Stimulated activated CD4-positive, alpha-beta T cell treated with anti-CD3 and anti-CD28 coated beads, Interleukin-12 subunit alpha, Interleukin-12 subunit beta, amount 100 ng/mL, for 24 hours (primary cell): ENCODE measurements around the gene ARHGAP8.

Experiments used
- DNase-seq, 2 experiments: peaks; one replicate each; pipeline ENCODE4 v3.0.0-alpha.2; 2020; ENCODE audit warnings: low read depth in 2 of 2

ARHGAP8 gene

DNA sequence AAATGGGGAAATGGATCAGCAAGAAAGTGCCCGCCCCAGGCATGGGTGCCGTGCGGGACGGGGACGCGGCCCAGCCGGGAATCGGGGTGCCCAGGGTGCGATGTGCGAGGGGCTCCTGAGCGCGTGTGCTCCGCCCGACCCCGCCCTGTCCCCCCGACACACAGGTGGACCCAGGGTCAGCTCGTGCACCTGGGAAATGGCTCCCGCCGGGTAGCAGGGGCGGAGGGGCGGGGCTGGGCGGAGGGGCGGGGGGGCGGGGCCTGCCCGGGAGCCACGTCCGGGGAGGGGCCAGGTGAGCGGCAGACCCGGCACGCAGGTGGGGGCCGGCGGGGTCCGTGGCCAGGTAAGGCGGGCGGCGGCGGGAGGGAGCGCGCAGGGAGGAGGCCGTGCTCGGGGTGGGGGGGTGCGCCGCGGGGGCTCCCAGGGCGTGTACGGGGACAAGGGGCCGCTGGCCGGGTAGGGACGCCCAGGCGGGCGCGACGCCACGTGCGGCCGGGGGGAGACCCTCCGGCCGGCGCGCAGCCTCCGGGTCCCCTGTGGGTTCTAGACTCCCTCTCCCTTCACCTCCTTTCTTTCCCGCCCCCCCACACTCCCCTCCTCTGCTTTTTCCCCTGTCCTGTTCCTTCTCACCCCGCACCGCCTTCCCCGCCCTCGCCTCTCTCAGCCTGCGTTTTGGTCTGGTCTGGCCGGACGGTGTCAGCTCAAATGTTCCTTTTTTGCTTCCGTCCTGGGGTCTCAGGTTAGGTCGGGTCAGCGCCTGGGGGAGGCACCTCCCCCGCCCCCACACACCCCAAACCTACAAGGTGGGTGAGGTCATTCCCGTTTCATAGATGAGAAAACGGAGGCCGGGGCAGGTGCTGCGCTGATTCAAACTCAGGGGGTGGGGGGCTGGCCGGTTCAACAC, at the start of gene ARHGAP8:
ARHGAP8 (plus strand) TSS at position 291 of the 904 bp plus-strand sequence. CDS start 33,953 bp downstream, outside the sequence.
- DNase-seq: no peak

GRCh38 chr22:44703255-44703870, 49.0 kb upstream of the ARHGAP8 start:
- DNase-seq: no peak

- no peak for DNase-seq
These were observed 48.0 kb upstream of the ARHGAP8 start for GRCh38 chr22:44704159-44705021.

- DNase-seq: no peak
These were observed 47.4 kb upstream of the ARHGAP8 start for GRCh38 chr22:44705022-44705297.

DNA sequence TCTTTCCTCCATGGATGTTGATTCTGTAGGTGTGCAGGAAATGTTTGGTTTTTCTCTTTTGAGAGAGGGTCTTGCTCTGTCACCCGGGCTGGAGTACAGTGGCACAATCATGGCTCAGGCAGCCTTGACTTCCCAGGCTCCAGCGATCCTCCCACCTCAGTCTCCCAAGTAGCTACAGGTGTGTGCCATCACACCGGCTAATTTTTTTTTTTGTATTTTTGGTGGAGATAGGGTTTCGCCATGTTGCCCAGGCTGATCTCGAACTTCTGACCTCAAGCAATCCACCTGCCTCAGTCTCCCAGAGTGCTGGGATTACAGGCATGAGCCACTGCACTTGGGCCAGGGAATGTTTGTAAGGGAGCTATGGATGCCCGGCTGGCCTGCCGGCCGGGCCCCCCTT, 45.9 kb upstream of the ARHGAP8 start:
- DNase-seq: no peak

GRCh38 chr22:44707178-44707577, 45.2 kb upstream of the ARHGAP8 start:
- DNase-seq: no peak

DNA sequence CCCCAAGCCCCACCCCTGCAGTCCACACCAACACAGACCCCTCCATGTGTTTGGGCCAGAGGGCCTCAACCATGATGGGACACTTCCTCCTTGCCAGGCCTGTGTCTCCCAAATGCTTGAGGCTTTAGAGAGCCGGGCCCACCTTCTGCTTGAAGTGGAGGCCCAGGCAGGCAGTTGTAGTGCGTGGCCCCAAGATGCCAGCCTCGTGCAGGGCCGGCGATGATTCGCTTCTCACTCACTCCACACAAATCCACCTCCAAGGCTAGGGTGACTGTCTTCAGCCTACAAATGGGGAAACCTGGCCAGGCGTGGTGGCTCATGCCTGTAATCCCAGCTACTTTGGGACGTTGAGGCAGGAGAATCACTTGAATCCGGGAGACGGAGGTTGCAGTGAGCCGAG, 44.6 kb upstream of the ARHGAP8 start:
- no peak for DNase-seq

DNA sequence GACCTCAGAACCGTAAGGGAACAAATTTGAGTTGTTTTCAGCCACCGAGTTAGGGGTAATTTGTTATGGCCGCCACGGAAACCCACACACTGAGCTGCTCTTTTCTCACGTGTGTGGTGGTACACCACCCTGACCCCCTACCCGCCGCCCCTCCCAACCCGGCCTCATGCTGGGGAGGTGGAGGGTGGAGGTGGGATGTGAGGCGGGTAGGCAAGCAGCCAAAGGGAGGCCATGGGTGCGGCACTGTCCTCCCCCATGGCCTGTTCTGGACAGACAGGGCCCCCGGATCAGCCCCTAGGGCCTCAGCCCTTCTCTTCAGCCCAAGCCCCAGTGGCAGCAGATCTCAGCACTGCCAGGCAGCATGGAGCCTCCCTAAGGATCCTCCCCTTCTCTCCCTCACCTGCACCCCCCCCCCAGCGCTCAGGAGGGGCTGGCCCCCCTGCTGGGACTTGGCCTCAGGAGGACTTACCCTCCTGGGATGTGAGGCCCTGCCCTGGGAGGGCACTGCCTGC, 42.4 kb upstream of the ARHGAP8 start:
- DNase-seq: no peak

- no peak for DNase-seq
These were observed 41.7 kb upstream of the ARHGAP8 start for GRCh38 chr22:44710474-44711240.

DNA sequence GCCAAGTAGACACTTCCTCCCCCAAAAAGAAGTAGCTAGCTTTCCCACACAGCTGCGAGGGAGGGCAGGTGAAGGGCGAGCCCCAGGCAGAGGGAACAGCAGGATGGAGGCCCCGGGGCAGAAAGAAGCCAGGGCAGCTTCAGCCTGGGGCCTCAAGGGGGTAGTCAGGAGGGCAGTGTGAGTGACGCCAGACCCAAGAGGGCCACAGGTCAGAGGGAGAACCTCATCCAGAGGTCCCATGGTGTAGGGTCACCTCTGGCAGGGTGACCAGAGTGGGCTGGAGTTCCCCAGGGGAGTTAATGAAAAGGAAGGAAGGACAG, 41.2 kb upstream of the ARHGAP8 start:
- DNase-seq: no peak

- no peak for DNase-seq
These were observed 40.5 kb upstream of the ARHGAP8 start for GRCh38 chr22:44711690-44712555.

DNA sequence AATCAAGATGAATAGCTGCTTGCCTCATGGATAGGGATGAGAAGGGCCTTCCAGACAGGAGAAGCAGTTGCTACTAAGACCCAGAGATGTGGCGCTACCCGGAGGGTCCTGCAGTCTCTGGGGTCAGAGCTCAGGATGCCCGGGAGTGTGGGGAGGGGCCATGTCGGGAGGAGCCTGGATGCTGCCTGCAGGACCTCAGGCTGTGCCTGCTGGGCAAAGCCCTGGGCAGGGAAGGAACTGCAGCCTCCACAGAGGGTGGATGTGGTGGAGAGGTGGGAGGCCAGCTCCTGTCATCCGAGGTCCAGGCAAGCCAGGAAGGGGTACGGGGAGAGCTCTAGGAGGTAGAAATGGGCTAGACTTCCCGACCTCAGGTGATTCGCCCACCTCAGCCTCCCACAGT, 39.4 kb upstream of the ARHGAP8 start:
- DNase-seq: no peak

GRCh38 chr22:44714703-44715350, 37.5 kb upstream of the ARHGAP8 start:
- no peak for DNase-seq

DNA sequence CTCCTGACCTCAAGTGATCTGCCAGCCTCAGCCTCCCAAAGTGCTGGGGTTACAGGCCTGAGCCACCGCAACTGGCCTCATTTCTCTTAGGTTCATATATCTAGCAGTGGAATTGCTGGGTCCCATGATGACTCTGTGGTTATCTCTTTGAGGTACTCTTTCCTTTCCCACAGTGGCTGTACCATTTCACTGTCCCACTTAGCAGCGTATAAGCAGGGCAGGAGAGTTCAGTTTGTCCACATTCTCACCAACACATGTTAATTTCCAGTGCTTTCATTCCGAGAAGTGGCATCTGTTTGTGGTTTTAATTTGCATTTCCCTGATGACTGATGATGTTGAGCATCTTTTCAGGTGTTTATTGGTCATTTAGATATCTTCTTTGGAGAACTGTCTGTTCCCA, 34.0 kb upstream of the ARHGAP8 start:
- DNase-seq: no peak

DNA sequence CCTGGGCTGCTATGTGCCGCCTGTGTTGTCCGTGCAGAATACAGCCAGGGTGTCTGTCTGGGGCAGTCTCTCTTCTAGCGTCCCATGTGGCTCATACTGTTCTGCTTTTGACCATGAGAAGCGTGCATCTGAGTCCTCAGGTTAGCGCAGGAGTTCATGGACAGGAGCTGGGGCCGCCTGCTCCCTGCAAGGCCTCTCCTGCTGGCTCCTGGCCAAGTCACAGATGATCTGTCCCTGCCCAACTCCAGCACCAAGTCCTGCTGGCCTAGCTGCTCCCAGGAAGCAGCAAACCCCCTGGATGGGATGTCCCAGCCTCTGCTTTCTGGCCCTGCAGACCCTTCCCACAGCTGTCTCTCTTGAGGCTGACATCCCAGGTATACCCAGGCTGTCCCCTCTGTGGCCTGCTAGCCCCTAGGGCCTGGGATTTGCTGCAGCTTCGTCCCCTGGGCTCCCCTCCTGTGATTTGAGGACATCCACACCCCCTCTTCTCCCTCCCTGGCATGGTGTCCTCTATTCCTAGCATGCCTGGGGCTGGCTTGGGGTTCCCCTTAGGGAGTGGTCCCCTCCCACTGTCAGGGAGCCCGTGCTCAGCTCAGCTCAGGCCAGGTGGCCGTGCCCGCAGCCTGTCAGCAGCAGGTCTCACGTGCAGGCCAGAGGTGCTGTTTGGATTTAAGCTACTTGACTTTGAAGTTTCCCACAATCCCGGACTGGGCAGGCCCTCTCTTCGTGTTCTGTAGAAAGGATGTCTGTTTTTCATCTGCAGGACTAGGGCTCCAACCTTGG, 32.6 kb upstream of the ARHGAP8 start:
- no peak for DNase-seq

GRCh38 chr22:44721213-44721612, 31.2 kb upstream of the ARHGAP8 start:
- no peak for DNase-seq

- DNase-seq: no peak
These were observed 29.8 kb upstream of the ARHGAP8 start for GRCh38 chr22:44722611-44723010.

- no peak for DNase-seq
These were observed 28.6 kb upstream of the ARHGAP8 start for GRCh38 chr22:44723801-44724200.

DNA sequence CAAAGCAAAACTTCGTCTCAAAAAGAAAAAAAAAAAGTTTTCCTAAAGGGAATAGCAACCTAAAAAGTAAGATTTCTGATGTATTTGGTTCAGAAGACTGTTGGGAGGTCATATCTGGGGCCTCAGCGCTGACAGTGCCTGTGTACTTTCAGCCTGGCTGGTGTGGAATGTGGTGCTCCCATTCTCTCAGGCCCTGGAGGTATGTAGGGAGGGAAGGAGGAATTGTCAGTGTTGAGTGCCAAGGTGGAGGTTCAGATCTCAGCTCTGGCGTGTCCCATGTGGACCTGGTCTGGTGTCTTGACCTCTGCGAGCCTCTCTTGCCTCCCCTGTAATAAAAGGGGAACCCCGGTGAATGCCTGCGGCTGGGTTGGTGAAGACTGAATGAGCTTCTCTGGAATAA, 28.0 kb upstream of the ARHGAP8 start:
- DNase-seq: no peak
